ENCODE results near the gene FAM53A. TPM values are rescaled to one million over a fixed set of nuclear protein-coding genes. Genes with fewer than 3 reads are reported as not detected.

FAM53A gene
- total RNA-seq, 1 experiment from 2014 or later = 2.4 TPM

DNA sequence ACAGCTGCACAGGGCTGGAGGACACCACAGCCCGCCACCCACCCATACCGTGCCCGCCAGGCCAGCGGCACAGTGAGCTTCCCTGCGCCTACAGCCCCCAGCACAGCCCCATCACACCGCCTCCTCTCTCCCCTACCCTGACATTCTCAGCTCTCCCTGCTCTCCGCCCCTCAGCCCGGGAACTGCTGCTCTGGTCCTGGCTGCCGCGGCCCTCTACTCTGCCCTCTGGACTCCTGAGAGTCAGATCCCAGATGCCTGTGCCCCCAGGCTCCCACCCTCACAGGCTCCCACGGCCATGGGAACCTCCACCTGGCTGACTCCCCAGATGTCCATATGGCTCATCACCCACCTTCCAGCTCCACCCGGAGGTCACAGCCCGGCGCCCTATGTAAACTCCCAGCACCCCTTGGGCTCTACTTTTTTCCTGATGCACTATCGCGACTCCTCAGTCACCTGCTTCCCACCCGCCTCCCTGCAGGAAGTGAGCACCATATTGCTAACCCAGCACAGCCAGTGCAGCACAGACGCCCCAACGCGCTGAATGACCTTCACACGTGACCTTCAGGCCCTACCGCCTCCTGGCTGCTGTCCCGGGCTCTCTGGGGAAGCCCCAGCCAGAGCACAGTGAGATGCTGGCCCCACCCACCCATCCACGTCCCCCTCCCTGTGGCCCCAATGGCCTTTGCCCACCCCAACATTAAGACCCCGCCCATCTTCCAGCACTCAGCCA is 23.0 kb downstream of the FAM53A start:
- DNase-seq (ENCODE audit: low spot score) = no peak

DNA sequence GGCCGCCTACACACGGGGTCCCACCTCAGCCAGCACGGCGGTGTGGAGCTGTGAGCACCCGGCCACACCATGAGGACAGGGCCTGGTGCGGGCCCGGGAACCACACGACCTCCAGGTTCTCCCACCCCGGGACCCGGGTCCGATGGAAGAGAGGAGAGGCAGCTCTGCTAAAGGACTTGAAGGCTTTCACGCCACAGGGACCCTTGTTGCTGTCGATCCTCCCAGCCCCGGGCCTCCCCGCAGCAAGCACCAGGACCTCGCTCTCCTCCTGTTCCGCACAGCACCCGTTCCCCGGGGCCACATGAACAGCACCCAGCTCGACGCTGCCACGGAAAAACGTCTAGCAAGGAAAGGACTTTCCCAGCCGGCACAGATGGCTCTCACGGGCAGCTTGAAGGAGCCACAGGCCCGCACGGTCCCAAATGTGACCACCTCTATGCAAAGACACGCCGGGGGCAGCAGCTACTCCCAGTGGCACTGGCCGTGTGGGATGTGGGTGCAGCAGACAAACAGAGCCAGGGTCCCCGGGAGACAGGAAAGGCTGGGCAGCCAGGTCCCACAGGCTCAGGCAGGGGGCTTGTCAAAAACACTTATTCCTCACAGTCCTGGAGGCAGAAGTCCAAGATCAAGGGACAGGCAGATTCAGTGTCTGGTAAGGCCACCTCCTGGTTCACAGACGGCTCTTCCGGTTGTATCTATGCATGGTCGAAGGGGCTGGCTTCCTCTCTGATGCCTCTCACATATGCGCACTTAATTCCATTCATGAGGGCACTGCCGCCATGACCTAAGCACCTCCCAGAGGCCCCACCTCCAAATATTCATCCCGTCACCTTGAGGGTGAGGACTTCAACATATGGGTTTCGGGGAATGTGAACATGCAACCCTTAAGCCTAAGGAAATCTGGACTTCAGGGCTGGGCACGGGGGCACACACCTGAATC is 24.7 kb downstream of the FAM53A start:
- DNase-seq (ENCODE audit: low spot score) = no peak

DNA sequence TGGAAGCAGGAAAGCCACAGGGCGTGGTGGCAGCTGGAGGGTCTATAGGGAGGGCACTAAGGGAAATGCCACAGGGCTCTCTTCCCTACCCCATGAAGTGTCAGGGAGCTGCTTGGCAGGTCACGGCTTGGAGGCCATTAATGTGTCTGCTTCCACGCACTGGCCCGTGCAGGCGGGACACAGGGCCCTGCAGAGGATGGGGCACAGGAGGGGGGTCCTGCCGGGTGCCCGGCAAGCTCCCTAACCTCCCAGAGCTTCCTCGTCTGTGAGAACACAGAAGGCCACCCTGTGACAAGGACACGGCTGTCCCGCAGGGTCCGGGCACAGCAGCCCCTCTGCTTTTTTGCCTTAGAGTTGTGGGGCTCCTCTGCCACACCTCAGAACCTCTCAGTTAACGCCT is 25.5 kb downstream of the FAM53A start:
- no peak for DNase-seq (ENCODE audit: low spot score)

DNA sequence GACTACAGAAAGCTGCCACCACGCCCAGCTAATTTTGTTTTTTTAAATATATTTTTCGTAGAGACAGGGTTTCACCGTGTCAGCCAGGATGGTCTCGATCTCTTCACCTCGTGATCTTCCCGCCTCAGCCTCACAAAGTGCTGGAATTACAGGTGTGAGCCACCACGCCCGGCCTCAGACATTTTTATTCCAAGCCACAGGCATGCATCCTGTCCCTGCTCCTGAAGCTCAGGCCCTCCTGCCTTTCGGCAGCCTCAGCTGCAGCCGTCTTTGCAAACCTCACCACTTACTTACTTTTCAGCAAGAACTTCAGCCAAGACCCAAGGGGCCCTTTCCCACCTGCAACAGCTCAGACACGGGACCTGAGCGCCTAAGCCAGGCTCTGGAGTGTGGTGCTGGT is 26.0 kb downstream of the FAM53A start:
- DNase-seq (ENCODE audit: low spot score) = no peak

DNA sequence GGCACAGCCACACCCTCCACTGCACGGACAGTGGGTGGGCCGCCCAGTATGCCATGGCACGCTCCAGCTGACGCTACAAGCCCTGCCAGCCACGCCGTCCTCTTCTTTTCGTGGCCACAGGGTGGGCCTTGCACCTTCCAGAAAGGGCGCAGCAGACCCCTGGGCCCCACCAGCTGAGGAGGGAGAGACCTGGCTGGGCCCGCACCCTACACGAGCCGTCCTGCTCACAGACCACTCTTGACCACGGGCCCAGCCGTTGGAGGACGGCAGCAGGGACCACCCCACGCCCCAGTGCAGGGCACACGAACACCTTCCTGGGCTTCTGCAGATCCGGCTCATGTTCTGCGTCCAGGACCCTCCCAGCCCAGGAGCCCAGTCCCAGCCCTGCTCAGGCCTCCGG is 27.1 kb downstream of the FAM53A start:
- no peak for DNase-seq (ENCODE audit: low spot score)

DNA sequence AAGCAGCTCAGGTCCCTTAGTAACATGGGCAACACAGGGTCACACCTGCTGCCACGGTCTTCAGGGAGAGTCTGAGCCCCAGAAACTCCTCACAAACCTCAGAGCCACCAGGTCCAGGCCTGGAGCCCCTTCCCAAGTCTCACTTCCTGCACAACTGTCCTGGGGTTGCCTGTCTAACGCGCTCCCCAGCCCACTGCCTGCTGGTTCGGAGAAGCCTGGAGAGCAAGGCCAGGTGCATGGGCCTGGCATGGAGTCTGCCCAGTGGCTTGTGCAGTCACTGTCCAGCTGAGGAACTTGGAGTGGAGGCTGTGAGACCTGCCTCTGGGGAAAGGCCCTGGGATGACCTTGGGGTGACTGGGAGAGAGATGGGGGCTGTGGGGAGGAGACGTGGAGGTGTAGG is 28.0 kb downstream of the FAM53A start:
- DNase-seq (ENCODE audit: low spot score) = no peak

DNA sequence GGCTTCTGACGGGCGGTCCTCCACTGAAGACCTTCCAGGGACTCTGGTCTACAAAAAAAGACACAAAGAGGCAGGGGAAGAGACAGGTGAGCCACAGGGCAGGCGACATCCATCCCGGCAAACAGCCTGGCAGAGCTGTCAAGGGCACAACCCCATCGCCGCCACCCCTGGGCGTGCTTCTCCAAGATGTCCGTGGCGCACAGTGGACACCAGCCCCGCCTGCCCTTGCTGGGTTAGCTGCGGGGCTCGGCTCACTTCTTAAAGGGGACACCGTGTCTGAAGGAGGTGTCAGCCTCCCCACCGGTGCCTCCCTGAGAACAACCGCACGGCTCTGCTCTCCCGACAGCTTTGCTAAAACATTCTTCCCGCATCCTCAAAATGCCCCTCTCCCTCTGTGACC is 28.4 kb downstream of the FAM53A start:
- DNase-seq (ENCODE audit: low spot score) = no peak

DNA sequence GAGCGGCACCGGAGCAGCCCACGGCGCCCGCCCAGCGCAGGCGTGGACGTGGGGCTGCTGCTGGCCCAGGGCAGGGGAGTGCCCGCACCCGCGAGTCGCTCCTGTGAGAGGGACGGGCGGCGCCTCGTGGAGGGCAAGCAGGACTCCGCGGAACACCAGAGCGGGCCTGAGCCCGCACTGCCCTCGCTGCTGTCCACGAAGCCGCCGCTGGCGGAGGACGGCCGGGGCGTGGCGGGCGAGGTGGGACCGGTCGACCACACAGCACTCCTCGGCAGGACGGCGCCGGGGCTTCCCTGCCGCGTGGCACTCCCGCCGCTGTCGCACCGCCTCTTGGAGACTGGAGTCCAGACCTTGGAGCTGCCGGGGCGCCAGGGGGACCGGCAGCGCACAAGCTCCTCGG is 29.0 kb downstream of the FAM53A start:
- no peak for DNase-seq (ENCODE audit: low spot score)

DNA sequence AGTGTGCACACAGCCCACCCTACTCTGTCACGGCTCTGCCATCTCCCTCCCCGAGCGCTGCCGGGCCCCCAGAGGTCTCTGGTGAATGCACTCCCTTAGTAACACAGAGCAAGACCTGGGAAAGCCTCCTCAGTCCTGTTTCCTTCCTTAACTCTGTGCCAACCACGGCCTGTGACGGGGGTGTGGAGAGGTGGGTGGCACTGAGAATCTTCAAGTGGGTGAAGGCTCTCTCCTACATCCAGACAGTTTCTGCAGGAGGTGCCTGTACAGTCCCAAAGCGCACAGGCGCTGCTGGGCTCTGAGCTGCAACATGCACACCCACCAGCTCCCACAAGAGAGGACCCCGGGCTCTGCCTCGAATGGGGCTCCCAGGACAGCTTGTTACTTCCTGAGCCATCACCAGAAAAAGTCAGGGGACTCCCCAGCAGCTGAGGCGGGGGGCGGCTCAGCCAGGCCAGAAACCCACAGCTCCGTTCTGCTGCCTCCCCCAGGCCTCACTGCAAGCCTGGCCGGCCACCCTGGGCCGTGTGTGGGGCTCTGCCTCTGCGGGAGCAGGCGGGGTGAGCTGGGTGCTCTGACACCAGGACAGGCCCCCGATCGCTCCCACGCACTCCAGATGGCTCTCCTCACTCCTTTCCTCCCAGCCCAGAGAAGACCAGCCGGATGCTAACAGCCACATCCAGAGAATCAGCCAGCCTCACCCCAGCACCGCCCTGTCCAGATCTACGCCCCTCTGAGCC is 29.7 kb downstream of the FAM53A start:
- no peak for DNase-seq (ENCODE audit: low spot score)

DNA sequence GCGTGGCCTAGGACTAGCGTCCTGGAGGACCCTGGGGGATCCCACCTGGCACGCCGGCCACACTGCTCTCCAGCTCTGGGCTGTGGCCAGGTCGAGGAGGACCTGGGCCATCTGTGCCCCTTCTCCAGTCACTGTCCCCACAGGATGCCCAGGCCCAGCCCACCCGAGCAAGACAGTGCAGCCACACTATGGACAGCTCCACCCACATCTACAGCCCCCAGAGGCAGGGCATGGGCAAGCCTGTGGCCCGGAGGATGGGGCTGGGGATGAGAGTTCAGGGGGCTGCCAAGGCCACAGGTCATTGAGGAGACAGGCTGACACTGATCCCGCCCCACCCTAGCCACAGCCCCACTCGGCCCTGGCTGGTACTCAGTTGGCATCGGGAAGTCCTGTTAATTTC is 30.3 kb downstream of the FAM53A start:
- DNase-seq (ENCODE audit: low spot score) = no peak

DNA sequence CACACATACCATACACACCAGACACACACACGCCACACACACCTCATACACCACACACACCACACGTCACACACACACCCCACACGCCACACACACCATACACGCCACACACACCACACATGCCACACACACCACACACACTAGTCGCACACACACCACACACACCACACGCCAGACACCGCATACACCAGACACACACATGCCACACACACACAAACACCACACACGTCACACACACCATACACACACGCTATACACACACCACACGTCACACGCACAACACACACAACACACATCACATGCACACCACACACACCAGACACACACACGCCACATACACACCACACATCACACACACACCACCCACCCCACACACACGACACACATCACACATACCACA is 32.0 kb downstream of the FAM53A start:
- DNase-seq (ENCODE audit: low spot score) = no peak

DNA sequence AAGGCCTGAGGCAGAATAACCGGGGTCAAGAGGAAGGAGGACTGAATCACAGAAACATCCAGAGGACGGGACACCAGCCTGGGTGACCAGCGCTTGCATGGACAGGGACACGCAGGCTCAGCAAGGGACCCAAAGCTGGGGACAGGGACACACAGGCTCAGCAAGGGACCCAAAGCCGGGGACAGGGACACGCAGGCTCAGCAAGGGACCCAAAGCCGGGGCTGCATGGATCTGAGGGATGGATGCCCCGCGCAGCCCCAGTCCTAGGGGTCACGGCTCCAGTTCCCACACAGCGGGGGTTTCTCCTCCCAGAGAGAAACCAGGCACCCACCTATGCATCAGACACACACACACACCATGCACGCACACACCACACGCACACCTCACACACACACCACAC is 32.5 kb downstream of the FAM53A start:
- no peak for DNase-seq (ENCODE audit: low spot score)

DNA sequence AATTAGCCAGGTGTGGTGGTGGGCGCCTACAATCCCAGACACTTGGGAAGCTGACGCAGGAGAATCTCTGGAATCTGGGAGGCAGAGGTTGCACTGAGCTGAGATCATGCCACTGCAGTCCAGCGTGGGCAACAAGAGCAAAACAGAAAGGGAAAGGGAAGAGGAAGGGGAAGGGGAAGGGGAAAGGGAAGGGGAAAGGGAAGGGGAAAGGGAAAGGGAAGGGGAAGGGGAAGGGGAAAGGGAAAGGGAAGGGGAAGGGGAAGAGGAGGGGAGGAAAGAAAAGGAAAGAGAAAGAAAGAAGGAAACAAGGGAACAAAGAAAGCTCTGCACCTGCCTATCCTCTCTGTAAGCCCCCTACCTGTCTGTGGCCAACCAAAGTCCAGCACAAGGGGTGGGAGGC is 35.2 kb downstream of the FAM53A start:
- no peak for DNase-seq (ENCODE audit: low spot score)

DNA sequence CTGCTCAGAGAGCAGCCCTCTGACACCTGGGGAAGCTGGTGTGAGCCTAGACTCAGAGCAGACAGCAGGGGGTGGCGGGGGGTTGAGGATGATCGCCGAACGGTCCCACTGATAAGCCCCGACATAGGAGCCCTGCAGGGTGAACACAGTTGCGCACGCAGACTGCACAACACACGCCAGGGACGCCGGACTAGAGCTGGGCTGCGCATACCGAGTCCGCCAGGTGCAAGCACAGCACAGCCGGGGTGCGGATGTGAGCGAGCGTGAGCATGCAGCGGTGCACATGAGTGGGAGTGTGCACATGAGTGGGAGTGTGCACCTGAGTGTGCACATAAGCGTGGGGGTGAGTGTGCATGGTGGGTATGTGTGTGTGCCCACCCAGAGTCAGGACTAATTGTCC is 36.7 kb downstream of the FAM53A start:
- no peak for DNase-seq (ENCODE audit: low spot score)

DNA sequence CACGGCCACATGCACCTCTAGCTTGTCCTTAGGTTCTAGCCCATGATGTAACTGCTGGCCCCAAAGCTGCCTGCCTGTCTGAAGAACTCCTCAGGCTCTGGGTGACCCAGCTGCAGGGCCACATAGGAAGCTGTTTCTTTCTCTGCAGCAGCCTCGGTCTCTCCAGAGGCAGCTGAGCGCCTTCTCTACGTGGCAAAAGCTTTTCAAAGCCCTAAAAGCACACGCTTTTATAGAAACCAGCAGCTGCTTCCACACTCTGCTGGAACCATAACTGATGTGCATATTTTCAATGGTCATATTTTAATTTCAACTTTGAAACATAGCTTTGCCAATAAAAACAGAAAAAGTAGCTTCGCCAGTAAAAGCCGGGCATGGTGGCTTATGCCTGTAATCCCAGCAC is 37.4 kb downstream of the FAM53A start:
- DNase-seq (ENCODE audit: low spot score) = no peak

DNA sequence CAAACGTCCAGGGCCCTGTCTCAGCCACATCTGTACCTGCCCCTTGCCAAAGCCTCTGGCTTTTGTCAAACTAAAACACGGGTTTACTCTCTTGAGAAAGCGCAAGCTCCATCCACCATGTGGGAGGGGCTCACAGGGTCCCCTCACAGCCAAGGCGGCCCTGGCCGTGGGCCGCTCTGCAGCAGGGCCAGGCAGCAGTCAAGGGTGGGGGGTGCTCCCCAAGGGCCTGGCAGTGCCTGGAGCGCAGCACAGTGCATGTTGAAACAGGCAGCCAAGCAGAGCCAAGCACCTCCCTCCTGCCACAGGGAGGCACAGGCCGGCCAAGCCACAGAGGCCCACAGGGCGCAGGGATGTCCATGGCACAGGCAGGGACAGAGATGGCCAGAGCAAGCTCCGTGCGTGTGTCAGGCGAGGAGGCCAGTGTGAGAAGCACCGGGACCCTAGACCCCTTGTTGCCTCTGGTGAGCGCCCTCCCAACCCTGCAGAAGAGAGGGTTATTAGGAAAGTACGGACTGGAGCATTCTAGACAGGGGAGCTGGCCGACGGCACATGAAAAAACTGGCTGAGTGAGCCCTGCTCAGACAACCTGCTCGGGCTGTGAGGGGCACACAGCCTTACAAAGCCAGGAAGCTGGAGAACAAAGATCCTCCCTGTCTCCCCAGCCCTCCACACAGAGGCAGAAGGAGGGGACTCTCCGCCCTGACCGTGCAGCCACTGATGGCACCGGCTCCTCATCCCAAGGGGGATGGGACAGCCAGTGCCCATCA is 39.0 kb downstream of the FAM53A start:
- DNase-seq (ENCODE audit: low spot score) = no peak

DNA sequence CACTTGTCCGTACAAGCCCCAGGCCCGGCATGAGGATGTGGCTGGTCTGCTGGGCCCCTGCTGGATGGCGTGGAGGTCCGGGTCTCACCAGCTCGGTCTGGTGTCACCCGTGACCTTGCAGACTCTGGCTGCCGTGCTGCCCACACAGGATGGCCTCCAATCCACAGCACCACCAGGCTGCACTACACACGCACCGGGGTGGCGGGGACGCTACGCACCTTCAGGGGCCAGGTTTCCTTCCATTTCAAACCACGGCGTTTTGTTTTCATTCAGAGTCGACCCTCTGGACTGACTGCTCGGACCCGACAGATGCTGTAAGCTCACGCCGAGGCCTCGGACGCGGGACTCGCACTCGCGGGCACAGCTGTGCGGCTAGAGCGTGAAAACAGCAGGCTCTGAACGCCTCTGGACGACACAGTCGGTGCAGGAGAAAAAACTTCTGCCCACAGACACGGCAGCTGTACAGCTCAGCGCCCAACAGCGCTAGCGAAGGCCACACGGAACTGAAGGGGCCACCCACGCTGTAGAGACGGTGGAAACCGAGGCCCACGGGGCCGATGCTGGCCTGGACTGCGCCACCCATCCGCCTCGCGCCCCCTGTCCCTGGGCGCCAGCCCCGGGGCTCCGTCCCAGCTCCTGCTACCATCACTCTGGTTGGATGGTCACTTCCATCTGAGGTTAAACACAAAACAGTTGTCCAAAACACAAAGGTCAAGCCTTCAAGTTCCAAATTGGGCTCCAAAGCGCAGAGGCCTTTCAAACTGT is 40.0 kb downstream of the FAM53A start:
- DNase-seq (ENCODE audit: low spot score) = no peak

DNA sequence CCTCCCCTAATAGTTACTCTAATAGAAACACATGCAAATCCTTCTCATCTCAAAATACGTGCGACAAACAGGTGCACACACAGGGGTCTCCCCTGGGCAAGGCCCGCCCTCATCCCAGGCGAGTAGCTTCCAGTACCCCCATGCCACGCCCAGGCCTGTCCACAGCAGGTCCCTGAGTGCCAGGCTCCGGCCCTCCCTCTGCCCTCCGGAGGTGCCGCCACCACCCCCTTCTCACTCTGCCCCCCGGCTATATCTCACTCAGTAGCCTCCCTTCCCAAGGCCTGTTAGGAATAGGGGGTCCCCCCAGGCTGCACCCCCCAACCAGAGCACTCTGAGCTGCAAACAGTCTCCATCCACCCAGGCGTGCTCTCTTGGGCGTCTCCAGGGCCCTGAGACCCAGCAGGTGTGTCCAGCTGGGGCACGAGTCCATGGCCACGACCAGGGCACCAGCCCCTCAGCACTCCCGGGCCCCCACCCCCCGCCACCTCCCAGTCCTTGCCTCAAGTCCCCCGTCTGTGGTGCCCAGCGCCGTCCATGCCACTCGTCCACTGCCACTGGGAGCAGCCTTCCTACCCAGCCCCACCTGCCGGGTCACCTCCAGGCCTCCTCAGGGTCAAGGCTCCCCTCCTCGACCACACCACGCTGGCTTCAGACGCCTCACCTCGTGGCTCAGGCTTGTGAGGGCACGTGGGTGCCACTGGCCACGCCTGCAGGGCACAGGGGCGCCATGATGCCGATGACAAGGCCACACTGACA is 41.7 kb downstream of the FAM53A start:
- no peak for DNase-seq (ENCODE audit: low spot score)

DNA sequence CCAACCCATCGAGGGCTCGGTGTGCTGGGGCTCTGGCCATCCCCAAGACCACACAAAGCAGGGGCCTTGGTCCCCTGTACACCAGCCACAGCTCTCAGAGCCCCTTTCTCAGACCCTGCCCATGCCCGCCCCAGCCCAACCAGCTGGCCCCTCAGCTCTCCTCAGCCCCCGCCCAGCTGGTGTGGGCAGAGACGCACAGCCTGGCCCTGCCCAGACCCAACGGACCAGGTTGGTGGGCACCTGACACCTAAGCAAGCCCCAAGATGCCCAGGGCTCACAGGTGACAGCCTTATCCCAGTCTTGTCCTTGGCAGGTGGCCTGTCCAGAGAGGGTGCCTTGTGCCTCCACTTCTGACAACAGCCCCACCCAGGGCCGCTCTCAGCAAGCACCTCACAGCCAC is 42.4 kb downstream of the FAM53A start:
- no peak for DNase-seq (ENCODE audit: low spot score)
